HEK293 (cell line): ENCODE measurements around the gene VSTM2L.

Experiments used
- CTCF ChIA-PET: fragments of 350-600 bp; formaldehyde crosslinking; extraction: SDS; loops from one replicate; lab custom pipeline; 2021; ENCODE audit warnings: antibody characterized with exemption; lab: Yijun Ruan, JAX
- POLR2A ChIA-PET: fragments of 300-600 bp; formaldehyde crosslinking; extraction: SDS; loops from one replicate; lab custom pipeline; 2020; ENCODE audit warnings: antibody characterized with exemption, inconsistent platforms; lab: Yijun Ruan, JAX
- H3K27ac ChIP-seq: fragments of 200-500 bp; sonication (Bioruptor generic); 2 replicates; pipeline ENCODE4 v1.5.1; 2014; ENCODE audit warnings: low read depth, low read length, control low read depth, inconsistent platforms; ENCODE audit errors: extremely low read depth
- H3K36me3 ChIP-seq, 2 experiments: fragments of 200-500 bp in 1 of 2; sonication (Bioruptor generic) in 1 of 2; 1 replicate in 1 of 2; 2 replicates in 1 of 2; pipeline ENCODE4 v1.5.1; 2014 to 2017; ENCODE audit warnings: inconsistent platforms in 2 of 2, low read length in 2 of 2; ENCODE audit not compliant: control insufficient read depth in 2 of 2, insufficient read depth in 1 of 2
- H3K4me1 ChIP-seq: fragments of 200-500 bp; sonication (Bioruptor generic); 2 replicates; pipeline ENCODE4 v1.5.1; 2014; ENCODE audit warnings: mild to moderate bottlenecking, low read length, inconsistent platforms; ENCODE audit not compliant: control insufficient read depth, insufficient read depth
- H3K4me3 ChIP-seq: 2 replicates; pipeline ENCODE4 v1.5.1; 2011; ENCODE audit warnings: low read depth, mild to moderate bottlenecking, control low read depth, low read length, moderate library complexity
- H3K9me3 ChIP-seq: fragments of 200-500 bp; sonication (Bioruptor generic); 2 replicates; pipeline ENCODE4 v1.5.1; 2014; ENCODE audit warnings: low read depth, low read length, inconsistent platforms; ENCODE audit not compliant: control insufficient read depth, insufficient read depth
- HOXC10 ChIP-seq: sonication (generic); formaldehyde crosslinking; IDR thresholded peaks from 2 replicates; pipeline ENCODE4 v1.8.1; 2023; ENCODE audit warnings: mild to moderate bottlenecking, missing genetic modification reagents
- MYNN ChIP-seq: fragments of 450-650 bp; formaldehyde crosslinking; IDR thresholded peaks from 2 replicates; pipeline ENCODE4 v1.5.1; 2016; ENCODE audit warnings: missing biosample characterization, missing genetic modification characterization, borderline replicate concordance
- SP7 ChIP-seq: fragments of 450-650 bp; formaldehyde crosslinking; IDR thresholded peaks from 2 replicates; pipeline ENCODE4 v1.5.1; 2016; ENCODE audit warnings: missing biosample characterization, missing genetic modification characterization
- ZFP37 ChIP-seq: fragments of 450-650 bp; formaldehyde crosslinking; IDR thresholded peaks from 2 replicates; pipeline ENCODE4 v1.5.1; 2016; ENCODE audit warnings: missing biosample characterization, missing genetic modification characterization
- ZNF19 ChIP-seq: fragments of 450-650 bp; formaldehyde crosslinking; IDR thresholded peaks from 2 replicates; pipeline ENCODE4; 2016; ENCODE audit warnings: missing biosample characterization, missing genetic modification characterization, low read depth
- ZNF473 ChIP-seq: fragments of 450-650 bp; formaldehyde crosslinking; IDR thresholded peaks from 2 replicates; pipeline ENCODE4 v1.5.1; 2017; ENCODE audit warnings: missing biosample characterization, missing genetic modification characterization
- ZNF510 ChIP-seq: fragments of 450-650 bp; formaldehyde crosslinking; IDR thresholded peaks from 2 replicates; pipeline ENCODE4 v1.5.1; 2018; ENCODE audit warnings: mild to moderate bottlenecking, missing genetic modification characterization, missing biosample characterization; ENCODE audit not compliant: insufficient replicate concordance
- ZNF777 ChIP-seq: fragments of 450-650 bp; formaldehyde crosslinking; IDR thresholded peaks from 2 replicates; pipeline ENCODE4 v1.5.1; 2017; ENCODE audit warnings: missing biosample characterization, missing genetic modification characterization, borderline replicate concordance
- TF ChIP-seq, protein P1 (sequence below): fragments of 450-650 bp; formaldehyde crosslinking; IDR thresholded peaks from 2 replicates; pipeline ENCODE4 v1.5.1; 2016; ENCODE audit warnings: missing biosample characterization, missing genetic modification characterization
- TF ChIP-seq, protein P2 (sequence below): fragments of 450-650 bp; formaldehyde crosslinking; IDR thresholded peaks from 2 replicates; pipeline ENCODE4 v1.5.0; 2017; ENCODE audit warnings: missing biosample characterization, missing genetic modification characterization, borderline replicate concordance
- TF ChIP-seq, protein P3 (sequence below): fragments of 450-650 bp; formaldehyde crosslinking; IDR thresholded peaks from 2 replicates; pipeline ENCODE4 v1.5.1; 2016; ENCODE audit warnings: missing biosample characterization, missing genetic modification characterization
- TF ChIP-seq, protein P4 (sequence below): fragments of 450-650 bp; formaldehyde crosslinking; IDR thresholded peaks from 2 replicates; pipeline ENCODE4 v1.5.1; 2016; ENCODE audit warnings: missing biosample characterization, missing genetic modification characterization
- TF ChIP-seq, protein P5 (sequence below): fragments of 450-650 bp; formaldehyde crosslinking; IDR thresholded peaks from 2 replicates; pipeline ENCODE4 v1.5.1; 2017; ENCODE audit warnings: missing biosample characterization, missing genetic modification characterization
- TF ChIP-seq, protein P6 (sequence below): fragments of 450-650 bp; formaldehyde crosslinking; IDR thresholded peaks from 2 replicates; pipeline ENCODE4 v1.5.1; 2016; ENCODE audit warnings: missing biosample characterization, missing genetic modification characterization

VSTM2L gene

DNA sequence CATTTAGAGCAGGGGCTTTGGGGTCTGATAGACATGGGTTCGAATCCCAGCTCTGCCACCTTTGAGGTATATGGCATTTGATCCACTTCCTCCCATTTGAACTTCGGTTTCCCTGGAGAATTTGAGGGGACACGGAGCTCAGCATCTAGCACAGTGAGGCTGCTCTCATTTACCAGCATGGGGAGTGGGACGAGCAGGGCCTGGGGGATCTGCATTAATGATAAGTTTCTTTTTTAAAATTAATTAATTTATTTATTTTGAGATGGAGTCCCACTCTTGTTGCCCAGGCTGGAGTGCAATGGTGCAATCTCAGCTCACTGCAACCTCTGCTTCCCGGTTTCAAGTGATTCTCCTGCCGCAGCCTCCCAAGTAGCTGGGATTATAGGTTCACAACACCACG is 52.6 kb downstream of the VSTM2L start:
- H3K27ac ChIP-seq: no peak overlapping the region
- no peaks in the 10 kb centered on the region for H3K36me3 ChIP-seq
- TF ChIP-seq, protein P1, sequence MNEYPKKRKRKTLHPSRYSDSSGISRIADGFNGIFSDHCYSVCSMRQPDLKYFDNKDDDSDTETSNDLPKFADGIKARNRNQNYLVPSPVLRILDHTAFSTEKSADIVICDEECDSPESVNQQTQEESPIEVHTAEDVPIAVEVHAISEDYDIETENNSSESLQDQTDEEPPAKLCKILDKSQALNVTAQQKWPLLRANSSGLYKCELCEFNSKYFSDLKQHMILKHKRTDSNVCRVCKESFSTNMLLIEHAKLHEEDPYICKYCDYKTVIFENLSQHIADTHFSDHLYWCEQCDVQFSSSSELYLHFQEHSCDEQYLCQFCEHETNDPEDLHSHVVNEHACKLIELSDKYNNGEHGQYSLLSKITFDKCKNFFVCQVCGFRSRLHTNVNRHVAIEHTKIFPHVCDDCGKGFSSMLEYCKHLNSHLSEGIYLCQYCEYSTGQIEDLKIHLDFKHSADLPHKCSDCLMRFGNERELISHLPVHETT (tag by site-specific recombination): no peak
- TF ChIP-seq, protein P2, sequence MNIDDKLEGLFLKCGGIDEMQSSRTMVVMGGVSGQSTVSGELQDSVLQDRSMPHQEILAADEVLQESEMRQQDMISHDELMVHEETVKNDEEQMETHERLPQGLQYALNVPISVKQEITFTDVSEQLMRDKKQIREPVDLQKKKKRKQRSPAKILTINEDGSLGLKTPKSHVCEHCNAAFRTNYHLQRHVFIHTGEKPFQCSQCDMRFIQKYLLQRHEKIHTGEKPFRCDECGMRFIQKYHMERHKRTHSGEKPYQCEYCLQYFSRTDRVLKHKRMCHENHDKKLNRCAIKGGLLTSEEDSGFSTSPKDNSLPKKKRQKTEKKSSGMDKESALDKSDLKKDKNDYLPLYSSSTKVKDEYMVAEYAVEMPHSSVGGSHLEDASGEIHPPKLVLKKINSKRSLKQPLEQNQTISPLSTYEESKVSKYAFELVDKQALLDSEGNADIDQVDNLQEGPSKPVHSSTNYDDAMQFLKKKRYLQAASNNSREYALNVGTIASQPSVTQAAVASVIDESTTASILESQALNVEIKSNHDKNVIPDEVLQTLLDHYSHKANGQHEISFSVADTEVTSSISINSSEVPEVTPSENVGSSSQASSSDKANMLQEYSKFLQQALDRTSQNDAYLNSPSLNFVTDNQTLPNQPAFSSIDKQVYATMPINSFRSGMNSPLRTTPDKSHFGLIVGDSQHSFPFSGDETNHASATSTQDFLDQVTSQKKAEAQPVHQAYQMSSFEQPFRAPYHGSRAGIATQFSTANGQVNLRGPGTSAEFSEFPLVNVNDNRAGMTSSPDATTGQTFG: no peak
- TF ChIP-seq, protein P3, sequence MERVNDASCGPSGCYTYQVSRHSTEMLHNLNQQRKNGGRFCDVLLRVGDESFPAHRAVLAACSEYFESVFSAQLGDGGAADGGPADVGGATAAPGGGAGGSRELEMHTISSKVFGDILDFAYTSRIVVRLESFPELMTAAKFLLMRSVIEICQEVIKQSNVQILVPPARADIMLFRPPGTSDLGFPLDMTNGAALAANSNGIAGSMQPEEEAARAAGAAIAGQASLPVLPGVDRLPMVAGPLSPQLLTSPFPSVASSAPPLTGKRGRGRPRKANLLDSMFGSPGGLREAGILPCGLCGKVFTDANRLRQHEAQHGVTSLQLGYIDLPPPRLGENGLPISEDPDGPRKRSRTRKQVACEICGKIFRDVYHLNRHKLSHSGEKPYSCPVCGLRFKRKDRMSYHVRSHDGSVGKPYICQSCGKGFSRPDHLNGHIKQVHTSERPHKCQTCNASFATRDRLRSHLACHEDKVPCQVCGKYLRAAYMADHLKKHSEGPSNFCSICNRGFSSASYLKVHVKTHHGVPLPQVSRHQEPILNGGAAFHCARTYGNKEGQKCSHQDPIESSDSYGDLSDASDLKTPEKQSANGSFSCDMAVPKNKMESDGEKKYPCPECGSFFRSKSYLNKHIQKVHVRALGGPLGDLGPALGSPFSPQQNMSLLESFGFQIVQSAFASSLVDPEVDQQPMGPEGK (tag by site-specific recombination): no peak
- no peak for TF ChIP-seq ZNF510 (tag by site-specific recombination)
- no peak for TF ChIP-seq ZNF777
- TF ChIP-seq, protein P4, sequence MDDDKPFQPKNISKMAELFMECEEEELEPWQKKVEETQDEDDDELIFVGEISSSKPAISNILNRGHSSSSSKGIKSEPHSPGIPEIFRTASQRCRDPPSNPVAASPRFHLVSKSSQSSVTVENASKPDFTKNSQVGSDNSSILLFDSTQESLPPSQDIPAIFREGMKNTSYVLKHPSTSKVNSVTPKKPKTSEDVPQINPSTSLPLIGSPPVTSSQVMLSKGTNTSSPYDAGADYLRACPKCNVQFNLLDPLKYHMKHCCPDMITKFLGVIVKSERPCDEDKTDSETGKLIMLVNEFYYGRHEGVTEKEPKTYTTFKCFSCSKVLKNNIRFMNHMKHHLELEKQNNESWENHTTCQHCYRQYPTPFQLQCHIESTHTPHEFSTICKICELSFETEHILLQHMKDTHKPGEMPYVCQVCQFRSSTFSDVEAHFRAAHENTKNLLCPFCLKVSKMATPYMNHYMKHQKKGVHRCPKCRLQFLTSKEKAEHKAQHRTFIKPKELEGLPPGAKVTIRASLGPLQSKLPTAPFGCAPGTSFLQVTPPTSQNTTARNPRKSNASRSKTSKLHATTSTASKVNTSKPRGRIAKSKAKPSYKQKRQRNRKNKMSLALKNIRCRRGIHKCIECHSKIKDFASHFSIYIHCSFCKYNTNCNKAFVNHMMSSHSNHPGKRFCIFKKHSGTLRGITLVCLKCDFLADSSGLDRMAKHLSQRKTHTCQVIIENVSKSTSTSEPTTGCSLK: no peak
- no peak for TF ChIP-seq ZFP37
- TF ChIP-seq ZNF473 (tag by site-specific recombination): no peak
- TF ChIP-seq HOXC10 (CRISPR knock-in tag): no peak
- TF ChIP-seq, protein P5, sequence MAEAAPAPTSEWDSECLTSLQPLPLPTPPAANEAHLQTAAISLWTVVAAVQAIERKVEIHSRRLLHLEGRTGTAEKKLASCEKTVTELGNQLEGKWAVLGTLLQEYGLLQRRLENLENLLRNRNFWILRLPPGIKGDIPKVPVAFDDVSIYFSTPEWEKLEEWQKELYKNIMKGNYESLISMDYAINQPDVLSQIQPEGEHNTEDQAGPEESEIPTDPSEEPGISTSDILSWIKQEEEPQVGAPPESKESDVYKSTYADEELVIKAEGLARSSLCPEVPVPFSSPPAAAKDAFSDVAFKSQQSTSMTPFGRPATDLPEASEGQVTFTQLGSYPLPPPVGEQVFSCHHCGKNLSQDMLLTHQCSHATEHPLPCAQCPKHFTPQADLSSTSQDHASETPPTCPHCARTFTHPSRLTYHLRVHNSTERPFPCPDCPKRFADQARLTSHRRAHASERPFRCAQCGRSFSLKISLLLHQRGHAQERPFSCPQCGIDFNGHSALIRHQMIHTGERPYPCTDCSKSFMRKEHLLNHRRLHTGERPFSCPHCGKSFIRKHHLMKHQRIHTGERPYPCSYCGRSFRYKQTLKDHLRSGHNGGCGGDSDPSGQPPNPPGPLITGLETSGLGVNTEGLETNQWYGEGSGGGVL: no peak
- H3K4me3 ChIP-seq: no peak overlapping the region
- H3K9me3 ChIP-seq: no peaks in the 10 kb centered on the region
- ChIA-PET POLR2A (no interaction called here), CTCF (no interaction called here)
- no peaks in the 10 kb centered on the region for H3K4me1 ChIP-seq

DNA sequence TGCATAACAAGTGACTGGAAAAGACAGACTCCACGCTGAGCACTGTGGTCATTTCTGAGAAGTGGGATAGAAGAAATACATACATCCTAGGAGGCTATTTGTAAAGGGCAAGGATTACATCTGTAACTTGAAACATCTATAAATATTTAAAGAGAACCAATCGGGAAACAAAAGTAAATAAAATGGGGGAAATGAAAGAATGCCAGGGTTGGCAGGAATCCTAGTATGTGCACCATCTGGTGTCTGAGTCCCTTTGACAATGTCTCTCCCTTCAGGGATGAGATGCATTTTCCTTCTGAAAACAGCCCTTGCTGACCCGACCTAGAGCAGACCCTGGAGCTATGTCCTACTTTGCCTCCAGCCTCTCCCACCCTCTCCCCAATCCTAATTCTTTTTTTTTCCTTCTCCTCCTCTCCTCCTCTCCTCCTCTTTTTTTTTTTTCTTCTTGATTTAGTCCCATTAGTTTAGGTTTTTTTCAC is 53.2 kb downstream of the VSTM2L start:
- ChIA-PET CTCF (interaction anchor here (0.7 kb wide), 1 partner anchor 40 kb away, joined by 4 read pairs; no protein-coding TSS in a partner anchor), POLR2A (no interaction called here)
- H3K4me1 ChIP-seq: no peaks in the 10 kb centered on the region
- H3K27ac ChIP-seq: no peak overlapping the region
- H3K4me3 ChIP-seq: no peak overlapping the region
- no peak for TF ChIP-seq ZNF19
- no peak for TF ChIP-seq SP7 (tag by site-specific recombination)
- TF ChIP-seq MYNN: no peak
- TF ChIP-seq, protein P6, sequence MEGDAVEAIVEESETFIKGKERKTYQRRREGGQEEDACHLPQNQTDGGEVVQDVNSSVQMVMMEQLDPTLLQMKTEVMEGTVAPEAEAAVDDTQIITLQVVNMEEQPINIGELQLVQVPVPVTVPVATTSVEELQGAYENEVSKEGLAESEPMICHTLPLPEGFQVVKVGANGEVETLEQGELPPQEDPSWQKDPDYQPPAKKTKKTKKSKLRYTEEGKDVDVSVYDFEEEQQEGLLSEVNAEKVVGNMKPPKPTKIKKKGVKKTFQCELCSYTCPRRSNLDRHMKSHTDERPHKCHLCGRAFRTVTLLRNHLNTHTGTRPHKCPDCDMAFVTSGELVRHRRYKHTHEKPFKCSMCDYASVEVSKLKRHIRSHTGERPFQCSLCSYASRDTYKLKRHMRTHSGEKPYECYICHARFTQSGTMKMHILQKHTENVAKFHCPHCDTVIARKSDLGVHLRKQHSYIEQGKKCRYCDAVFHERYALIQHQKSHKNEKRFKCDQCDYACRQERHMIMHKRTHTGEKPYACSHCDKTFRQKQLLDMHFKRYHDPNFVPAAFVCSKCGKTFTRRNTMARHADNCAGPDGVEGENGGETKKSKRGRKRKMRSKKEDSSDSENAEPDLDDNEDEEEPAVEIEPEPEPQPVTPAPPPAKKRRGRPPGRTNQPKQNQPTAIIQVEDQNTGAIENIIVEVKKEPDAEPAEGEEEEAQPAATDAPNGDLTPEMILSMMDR: no peak
- no peaks in the 10 kb centered on the region for H3K9me3 ChIP-seq
- no peaks in the 10 kb centered on the region for H3K36me3 ChIP-seq
